ENCODE data around the gene NOS2.
"Not testable (repeated sequence)": the region's sequence is repeated elsewhere in the genome, so short reads cannot be mapped to it uniquely, and the experiment has no call there.

Gene NOS2

DNA sequence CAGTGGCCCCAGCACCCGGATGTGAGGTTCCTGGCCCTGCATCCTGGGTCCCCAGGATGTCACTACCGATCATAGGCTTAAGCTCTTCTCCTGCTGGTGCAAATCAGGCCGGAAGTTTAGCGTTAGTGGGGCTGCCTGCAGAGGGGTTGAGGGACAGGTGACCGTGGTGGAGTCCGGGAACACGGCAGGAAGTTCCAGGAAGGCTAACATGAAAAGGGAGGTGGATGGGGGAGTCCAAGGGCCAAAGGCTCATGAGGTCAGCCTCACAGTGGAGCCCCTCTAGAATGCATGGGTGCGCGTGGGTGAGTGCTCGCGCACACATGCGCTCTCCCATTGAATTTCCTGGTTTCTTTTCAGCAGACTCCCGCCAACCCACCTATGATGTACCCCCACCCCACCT is 46.6 kb downstream of the NOS2 start:
- FAIRE-seq, result not testable (repeated sequence)

DNA sequence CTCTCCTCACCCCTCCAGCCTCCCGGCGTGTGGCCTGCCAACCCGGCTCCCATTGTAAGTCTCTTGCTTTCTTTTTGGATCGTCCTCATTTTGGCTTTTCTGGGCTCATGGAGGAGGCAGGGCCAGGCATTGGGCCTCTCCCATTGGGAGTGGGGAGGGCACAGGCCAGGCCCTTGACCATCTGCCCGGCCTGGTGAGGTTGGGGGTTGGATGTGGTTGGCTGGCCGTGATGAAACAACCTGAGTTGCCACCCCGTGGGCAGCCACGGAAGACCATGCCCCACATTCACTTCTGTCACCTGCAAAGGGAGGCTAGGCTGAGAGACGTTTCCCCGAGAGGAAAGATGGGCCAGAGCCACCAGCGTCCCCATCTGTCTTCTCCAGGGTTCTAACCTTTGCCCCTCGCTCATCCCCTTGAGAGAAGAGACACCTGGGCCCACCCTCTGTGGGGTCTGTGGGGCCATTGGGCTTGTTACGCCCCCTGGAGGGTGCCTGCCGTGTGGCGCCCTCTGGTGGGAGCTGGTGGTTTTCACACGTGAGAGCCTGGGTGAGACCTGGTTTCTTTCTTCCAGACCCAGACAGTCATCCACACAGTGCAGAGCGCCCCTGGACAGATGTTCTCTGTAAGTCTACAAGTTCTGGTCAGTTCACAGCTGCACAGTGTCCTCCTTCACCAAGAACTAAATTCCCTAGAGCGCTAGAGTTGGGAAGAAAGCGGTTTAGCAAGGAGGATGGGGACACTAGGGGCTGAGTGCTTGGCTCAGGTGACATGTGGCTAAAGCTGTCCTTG is 47.3 kb downstream of the NOS2 start:
- FAIRE-seq, result not testable (repeated sequence)

DNA sequence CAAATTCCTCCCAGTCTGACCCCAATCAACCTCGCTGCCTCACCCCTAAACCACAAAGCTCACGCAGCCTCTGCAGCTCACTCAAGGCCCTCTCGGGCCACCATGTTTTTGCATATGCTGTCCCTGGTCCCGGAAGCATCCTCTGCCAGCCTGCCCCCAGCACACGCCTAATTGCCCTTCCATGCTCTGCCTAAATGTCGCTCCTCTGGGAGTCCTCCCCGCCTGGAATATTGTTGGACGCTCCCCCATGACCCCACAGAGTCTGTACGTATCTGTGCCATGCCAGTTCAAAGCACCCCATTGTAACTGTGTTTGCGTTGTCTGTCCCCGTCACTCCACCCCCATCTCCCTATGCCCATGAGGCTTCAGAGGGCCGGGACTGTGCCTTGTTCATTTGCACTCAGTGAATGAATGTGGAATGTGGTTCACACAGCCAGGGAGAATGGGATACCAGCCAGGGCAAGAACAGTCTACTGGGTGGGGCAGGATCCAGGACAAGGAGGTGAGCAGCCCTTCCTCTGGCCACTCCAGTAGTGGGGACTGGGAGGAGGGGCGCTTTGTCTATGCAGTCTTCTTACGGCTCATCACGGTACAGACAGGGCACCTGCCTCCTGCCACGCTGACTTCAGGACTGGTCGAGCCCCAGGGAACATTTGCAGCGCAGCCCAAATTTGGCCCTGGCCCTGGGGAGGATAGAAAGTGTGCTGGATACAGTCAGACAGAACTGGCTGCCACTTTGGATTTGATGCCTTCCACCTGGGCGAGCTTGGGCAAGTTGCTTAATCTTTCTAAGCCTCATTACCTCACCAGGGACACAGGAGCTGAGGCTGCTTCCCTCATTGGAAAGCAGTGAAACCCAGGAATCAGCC is 48.5 kb downstream of the NOS2 start:
- FAIRE-seq, result no peak

DNA sequence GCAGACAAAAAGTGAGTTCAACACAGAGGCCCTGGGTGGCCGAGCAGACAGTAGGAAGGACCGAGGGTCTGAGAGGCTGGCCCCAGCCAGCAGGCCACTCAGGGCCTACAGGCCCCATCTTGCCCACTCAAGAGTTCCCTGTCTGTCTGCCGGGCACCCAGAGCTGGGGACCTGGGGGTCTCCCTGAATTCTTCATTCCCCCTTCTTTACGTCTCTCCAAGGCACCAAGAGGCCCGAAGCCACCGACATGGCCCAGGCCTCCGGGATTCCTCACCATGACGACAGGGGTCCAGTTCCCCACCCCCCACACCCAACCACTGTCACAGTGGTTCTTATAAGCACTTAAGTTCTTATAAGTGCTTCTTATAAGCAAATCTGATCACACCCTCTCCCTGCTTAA is 49.2 kb downstream of the NOS2 start:
- no peak for FAIRE-seq

DNA sequence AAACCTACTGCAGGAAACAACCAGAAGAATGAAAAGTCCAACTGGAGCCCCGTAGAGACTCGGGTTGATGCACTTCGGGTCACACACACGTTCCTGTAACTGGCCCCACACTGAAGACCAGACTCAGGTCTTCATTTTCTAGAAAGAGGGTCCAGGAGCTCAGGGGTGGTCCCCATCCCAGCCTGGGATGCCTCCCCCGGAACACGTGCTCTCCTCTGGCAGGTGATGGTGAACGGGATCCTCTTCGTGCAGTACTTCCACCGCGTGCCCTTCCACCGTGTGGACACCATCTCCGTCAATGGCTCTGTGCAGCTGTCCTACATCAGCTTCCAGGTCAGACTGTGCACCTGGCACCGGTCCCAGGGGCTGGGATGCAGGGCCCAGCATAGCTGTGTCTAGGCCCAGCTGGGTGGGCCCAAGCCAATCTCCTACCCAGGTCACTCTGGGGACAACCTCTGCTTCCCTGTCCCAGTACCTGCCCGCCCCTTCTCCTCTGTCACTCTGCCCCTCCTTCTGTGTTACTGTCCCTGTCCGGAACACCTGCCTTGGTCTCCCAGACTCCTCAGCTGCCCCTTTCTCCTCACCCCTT is 50.7 kb downstream of the NOS2 start:
- FAIRE-seq, result not testable (repeated sequence)

DNA sequence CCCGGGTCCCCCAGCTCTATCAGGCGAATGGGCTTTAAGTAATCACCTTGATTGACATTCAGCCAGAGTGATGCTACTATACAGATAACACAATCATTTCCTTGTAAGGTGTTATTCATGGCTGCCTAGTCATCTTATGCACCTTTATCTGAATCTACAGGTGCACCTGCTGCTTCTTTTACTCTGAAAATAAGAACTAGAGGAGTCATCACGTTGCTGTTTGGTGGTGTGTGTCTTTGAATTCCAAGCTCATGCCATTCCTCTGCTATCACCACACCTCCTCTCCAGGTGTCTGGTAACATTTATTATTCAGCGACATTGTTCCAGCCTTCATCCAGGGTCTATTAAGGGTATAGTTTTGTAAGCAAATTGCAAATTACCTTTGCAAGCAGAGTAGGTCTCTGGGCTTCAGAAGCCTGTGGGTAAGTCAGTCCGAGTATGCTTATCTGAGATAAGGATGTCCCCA is 51.9 kb downstream of the NOS2 start:
- no peak for FAIRE-seq

DNA sequence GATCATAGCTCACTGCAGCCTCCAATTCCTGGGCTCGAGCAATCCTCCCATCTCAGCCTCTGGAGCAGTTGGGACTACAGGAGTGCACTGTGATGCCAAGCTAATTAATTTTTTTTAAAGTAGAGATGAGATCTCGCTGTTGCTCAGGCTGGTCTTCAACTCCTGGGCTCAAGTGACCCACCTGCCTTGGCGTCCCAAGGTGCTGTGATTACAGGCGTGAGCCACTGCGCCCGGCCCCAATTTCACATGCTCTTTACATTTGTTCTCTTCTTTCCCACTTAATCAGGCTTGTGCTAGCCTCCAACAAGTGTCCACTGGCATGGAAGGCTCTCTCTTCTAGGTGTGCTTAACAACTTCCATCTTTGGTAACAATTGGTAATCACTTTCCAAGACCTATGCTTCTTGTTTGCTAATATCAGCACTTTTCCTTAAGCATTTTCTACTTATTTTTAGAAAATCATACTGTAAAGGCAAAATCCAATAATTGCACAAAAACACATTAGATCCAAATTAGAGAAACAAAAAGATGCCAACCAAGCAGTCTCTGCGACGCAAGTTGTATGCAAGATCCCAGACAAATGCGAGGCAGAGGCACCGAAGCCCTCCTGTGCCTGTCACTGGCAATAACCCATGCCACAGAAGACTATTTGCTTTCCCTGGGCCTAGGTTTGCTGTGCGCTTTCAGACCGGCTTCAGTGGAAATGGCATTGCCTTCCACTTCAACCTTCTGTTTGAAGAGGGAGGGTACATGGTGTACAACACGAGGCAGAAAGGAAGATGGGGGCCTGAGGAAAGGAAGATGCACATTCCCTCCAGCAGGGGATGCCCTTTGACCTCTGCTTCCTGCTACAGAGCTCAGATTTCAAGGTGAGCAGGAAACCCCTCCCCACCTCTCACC is 52.6 kb downstream of the NOS2 start:
- FAIRE-seq, result no peak

DNA sequence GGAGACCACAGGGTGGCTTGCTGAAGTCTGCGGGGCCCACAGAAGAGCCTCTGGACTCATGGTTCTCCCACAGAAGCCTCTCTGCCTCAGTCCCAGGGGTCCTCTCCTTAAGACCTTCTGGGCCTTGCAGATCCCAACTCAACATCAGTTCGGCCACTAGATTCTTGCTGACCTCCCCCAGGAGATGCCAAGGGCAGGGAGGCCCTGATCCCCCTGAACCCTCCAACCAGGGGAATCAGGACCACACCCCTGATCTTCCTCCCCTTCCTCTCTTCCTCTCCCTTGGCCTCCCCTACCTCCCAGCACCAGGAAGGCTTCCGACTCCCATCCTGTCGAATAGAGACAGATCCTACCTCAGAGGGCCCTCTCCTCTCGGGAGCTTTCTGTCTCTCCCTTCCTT is 53.4 kb downstream of the NOS2 start:
- no peak for FAIRE-seq

DNA sequence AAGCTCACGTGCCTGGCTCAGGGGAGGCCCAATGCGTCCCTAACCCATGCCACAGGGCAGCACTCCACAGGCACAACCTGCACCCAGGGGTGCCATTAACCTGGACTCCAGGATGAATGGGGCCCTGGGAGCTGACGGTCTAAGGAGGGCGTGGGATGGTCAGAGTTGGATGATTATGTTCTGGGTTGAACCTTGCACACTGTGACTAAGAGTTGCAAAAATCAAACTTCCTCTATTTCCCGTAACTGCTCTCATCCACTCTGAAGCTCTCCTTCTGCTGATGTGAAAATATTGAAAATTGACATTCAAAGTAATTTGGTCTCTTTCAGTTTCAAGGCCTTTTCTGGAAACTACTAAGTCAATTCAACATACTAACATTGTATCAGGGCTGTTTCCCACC is 54.0 kb downstream of the NOS2 start:
- not testable (repeated sequence) for FAIRE-seq

DNA sequence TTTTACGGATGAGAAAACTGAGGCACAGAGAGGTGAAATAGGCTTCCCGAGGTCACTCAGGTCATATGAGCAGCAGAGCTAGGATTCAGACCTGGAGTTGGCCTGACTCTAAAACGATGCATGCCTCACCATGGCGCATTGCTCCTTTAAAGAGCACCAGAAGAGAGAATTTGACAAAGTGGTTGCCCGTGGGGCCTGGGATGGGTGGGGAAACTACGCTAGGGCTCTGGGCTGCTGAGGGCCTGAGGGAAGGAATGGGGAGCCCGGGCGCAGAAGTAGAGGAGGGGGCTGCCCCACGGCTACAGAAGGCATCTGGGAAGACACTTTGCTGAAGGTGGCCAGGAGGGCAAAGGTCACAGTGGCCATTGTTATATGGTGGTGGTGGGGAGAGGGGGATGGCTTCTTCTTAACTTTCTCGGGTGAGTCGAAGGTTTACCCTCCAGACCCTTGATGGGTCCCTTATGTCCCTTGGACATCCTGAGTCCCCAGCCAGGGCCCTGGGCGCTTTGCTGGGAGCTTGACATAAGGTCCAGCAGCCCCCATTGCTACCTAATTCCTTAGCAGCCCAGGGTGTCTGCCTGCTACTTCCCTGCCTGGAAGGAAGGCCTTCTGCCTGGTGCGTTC is 55.0 kb downstream of the NOS2 start:
- not testable (repeated sequence) for FAIRE-seq

DNA sequence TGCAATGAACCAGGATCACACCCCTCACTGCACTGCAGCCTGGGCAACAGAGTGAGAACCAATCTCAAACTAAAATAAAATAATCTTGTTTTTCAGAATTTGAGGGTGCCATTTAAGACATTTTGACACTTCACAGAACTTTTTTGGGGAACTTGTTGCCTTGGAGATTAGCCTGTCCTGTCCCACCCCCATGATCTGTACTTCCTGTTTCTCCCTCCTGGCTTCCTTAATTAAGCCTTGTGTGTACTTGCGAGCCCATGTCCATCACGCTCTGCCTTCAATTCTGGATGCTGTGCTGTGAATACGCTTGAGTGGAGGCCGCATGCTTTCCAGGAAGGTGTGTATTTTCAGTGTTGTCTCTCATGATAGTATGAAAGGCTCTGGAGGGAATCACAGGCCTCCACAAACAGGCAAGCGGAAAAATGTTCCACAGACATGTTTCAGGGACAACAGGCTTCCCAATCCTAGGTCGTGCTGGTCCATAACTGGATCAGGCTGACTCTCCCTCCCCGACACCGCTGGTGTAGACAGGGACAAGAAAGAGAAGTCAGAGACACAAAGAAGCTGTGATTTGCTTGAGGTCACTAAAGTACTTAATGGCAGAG is 56.9 kb downstream of the NOS2 start:
- no peak for FAIRE-seq

DNA sequence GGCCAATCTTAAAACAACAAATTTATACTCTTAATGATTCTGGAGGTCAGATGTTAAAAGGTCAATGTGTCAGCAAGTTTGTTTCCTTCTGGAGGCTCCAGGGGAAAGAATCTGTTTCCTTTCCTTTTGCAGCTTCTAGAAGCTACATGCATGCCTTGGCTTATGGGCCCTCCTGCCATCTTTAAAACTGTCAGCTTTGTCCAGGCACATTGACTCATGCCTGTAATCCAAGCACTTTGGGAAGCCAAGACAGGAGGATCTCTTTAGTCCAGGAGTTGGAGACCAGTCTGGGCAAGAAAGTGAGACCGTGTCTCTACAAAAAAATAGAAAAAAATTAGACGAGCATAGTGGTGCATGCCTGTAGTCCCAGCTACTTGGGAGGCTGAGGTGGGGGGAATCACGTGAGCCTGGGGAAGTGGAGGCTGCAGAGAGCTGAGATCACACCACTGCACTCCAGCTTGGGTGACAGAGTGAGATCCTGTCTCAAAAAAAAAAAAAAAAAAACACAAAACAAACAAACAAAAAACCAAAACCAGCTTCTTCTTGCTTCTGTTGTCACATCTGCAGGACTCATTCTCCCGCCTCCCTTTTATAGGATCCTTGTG is 58.3 kb downstream of the NOS2 start:
- no peak for FAIRE-seq

DNA sequence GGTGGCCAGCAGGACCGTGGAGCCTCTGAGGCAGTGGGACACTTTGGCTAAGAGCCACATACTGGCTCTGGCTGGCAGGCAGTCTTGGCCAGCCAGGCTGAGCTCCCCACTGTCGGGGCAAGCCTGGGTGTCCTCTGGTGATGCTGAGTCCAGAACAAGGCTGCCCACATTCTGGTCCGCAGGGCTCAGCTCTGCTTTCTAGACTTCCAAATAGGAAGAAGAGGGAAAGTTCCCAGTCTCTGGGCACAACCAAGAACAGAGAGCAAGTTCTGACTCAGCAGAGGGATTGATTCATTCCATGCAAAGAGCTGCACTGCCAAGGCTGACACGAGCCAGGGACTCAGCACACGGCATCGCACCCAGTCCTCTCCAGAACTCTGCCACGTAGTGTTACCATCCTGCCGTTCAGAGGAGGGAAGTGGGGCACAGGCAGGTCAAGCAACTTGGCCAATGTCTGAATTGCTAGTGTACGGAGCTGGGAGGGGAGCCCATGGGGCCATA is 58.9 kb downstream of the NOS2 start:
- FAIRE-seq, result no peak

DNA sequence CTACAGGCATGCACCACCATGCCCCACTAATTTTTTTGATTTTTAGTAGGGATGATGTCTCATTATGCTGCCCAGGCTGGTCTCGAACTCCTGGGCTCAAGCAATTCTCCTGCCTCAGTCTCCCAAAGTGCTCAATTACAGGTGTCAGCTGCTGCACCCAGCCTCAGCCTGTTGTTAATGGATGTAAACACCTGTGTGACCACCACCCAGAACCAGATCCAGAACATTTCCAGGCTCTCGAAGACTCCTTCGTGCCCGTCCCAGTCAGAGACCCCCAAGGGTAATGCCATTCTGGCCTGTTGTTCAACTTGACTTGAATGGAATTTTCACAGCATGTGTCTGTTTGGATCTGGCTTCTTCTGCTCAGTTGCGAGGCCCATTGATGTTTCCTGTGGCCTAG is 59.8 kb downstream of the NOS2 start:
- not testable (repeated sequence) for FAIRE-seq

DNA sequence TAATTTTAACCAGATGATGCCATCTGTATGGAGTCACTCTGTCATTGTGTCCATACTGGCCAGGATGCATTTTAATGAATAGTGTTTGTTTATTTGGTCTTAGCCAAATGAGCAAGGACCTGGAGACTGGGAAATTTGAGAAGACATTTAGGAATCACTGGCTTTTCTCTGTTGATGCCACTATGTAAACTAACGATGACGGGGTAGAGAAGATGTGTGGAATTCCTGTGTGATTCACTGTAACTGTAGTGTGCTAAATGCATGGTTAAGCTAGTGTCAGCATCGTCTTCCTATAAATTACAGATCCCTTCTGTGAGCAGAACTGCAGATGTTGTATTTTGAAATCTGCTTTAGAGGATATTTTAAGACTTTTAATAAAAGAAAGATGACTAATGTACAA is 66.6 kb downstream of the NOS2 start:
- FAIRE-seq, result no peak

DNA sequence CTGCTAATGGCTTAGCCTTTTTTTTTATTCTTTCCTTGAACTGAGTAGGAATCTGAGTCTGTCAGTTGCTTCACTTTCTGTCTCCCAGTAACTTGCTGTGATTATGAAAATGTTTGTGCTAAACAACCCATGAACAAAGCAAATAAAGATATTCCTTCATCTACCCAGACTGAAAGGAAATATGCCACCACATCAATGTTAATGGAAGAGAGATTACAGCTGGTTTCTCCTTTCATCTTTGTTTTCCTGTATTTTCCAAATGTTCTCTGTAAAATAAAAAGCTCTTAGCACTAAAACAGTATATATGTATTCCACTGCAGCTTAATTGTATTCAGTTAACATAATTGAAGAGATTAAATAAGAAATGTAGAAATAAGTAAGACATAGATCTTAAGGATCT is 67.6 kb downstream of the NOS2 start:
- not testable (repeated sequence) for FAIRE-seq

DNA sequence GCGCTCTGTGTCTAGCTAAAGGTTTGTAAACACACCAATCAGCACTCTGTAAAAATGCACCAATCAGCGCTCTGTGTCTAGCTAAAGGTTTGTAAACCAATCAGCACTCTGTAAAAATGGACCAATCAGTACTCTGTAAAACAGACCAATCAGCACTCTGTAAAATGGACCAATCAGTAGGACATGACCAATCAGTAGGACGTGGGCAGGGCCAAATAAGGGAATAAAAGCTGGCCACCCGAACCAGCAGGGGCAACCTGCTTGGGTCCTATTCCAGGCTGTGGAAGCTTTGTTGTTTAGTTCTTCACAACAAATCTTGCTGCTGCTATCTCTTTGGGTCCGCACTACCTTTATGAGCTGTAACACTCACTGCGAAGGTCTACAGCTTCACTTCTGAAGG is 74.3 kb downstream of the NOS2 start:
- FAIRE-seq, result not testable (repeated sequence)

DNA sequence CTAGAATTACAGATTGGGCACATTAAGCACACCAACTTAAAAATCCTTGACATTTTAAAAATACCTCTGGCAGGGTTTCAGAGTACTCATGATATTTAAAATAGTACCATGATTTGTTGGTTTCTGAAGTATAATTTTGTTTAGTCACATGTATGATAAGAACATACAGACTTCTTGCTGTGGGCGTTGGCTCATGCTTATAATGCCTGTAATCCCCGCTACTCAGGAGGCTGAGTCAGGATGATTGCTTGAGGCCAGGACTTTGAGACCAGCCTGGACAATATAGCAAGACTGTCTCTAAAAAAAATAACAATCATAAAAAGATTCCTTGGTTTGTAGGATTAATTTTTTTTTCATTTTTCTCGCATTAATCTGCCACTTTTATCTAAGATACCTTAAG is 78.5 kb downstream of the NOS2 start:
- no peak for FAIRE-seq

All from TTC549 (cell line).